Neural crest cell (in vitro differentiated cells): Measurements from ENCODE around the gene PTTG1IP. TPM values are rescaled to one million over a fixed set of nuclear protein-coding genes. Genes with fewer than 3 reads are reported as not detected.

Source experiments
- DNase-seq: peaks from one replicate; pipeline ENCODE4 v3.0.0; 2021; ENCODE audit warnings: low read depth, mixed read lengths, low spot score
- H3K27ac Mint-ChIP-seq: one replicate; pipeline ENCODE4 v1.8.0; 2021; ENCODE audit warnings: mild to moderate bottlenecking, mixed read lengths; ENCODE audit not compliant: unreplicated experiment
- H3K27me3 Mint-ChIP-seq: 2 replicates; pipeline ENCODE4 v1.8.0; 2021; ENCODE audit warnings: low read depth, mild to moderate bottlenecking, mixed read lengths
- H3K36me3 Mint-ChIP-seq: 2 replicates; pipeline ENCODE4 v1.8.0; 2021; ENCODE audit warnings: low read depth, mild to moderate bottlenecking, mixed read lengths
- H3K4me1 Mint-ChIP-seq: 2 replicates; pipeline ENCODE4 v1.8.0; 2021; ENCODE audit warnings: mixed read lengths
- H3K4me3 Mint-ChIP-seq: one replicate; pipeline ENCODE4 v1.8.0; 2021; ENCODE audit warnings: mild to moderate bottlenecking, mixed read lengths
- H3K9me3 Mint-ChIP-seq: 2 replicates; pipeline ENCODE4 v1.8.0; 2021; ENCODE audit warnings: mixed read lengths
- total RNA-seq: library from RNA; stranded (reverse); gene quantifications from 2 replicates; pipeline ENCODE4 v1.2.1, GENCODE V29; 2021
- TF ChIP-seq, protein P1 (sequence below): fragments of 200-600 bp; sonication (generic); conservative IDR thresholded peaks from 2 replicates; pipeline ENCODE4 v1.5.0; 2021; ENCODE audit warnings: antibody characterized with exemption, mild to moderate bottlenecking

PTTG1IP gene
- total RNA-seq, 1 donor from 2014 or later: 164 TPM

DNA sequence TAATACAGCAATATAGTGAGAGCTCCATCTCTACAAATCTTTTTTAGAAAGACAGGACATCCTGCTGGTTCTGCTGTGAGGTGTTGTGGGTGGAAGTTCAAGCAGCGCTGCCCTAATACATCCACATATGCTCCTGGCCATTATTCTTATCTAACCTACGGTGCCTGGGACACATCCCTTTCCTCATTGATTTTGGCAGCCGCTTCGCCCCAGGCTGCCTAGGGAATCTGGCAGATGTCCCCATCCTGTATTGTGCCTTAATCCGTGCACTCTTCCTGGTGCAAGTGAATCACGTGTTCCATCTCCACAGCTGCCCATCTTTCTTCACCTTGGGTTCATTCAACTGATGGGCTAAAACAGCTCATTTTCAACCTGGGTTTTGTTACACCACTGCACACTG lies 68.7 kb downstream of the PTTG1IP start:
- peak overlapping the region; percentile 89 for H3K4me3 Mint-ChIP-seq
- H3K9me3 Mint-ChIP-seq: no peaks in the 10 kb centered on the region
- H3K27me3 Mint-ChIP-seq: no peaks in the 10 kb centered on the region
- TF ChIP-seq, protein P1, sequence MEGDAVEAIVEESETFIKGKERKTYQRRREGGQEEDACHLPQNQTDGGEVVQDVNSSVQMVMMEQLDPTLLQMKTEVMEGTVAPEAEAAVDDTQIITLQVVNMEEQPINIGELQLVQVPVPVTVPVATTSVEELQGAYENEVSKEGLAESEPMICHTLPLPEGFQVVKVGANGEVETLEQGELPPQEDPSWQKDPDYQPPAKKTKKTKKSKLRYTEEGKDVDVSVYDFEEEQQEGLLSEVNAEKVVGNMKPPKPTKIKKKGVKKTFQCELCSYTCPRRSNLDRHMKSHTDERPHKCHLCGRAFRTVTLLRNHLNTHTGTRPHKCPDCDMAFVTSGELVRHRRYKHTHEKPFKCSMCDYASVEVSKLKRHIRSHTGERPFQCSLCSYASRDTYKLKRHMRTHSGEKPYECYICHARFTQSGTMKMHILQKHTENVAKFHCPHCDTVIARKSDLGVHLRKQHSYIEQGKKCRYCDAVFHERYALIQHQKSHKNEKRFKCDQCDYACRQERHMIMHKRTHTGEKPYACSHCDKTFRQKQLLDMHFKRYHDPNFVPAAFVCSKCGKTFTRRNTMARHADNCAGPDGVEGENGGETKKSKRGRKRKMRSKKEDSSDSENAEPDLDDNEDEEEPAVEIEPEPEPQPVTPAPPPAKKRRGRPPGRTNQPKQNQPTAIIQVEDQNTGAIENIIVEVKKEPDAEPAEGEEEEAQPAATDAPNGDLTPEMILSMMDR: no peak
- H3K36me3 Mint-ChIP-seq: peaks cover 10% of the 10 kb centered on the region
- no peak for DNase-seq
- H3K4me1 Mint-ChIP-seq: peaks cover 24% of the 10 kb centered on the region
- no peak overlapping the region for H3K27ac Mint-ChIP-seq

DNA sequence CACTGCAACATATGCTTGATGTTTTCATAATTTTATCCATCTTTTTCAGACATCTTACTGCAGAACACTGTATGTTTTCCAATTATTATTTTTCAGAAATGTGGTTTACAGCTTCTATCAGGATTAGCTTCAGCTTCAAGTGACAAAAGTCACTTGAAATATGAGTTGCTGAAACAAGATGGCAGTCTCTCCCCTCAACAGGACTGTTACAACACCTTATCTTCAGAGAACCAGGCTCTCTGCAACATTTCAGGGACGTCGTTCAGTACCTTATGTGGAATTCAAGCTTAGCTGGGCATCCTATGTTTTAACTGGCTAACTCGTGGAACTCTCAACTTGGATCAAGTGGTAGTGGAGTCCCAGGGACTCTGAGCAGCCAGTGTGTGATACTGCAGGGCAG lies 69.8 kb downstream of the PTTG1IP start:
- TF ChIP-seq, protein P1: no peak
- peaks cover 28% of the 10 kb centered on the region for H3K4me1 Mint-ChIP-seq
- no peaks in the 10 kb centered on the region for H3K9me3 Mint-ChIP-seq
- no peaks in the 10 kb centered on the region for H3K27me3 Mint-ChIP-seq
- H3K27ac Mint-ChIP-seq: no peak overlapping the region
- peaks cover 9% of the 10 kb centered on the region for H3K36me3 Mint-ChIP-seq
- peak overlapping the region; percentile 89 for H3K4me3 Mint-ChIP-seq
- no peak for DNase-seq

- no peak for DNase-seq
- no peak overlapping the region for H3K27ac Mint-ChIP-seq
These were observed 70.9 kb downstream of the PTTG1IP start for GRCh38 chr21:44802396-44803153.

GRCh38 chr21:44801468-44802395 lies 71.8 kb downstream of the PTTG1IP start, which contains the start of gene UBE2G2:
Gene UBE2G2, minus strand, starts transcription at chr21:44801820. Its CDS starts 72 bp downstream, at chr21:44801748.
- Mint-ChIP-seq H3K4me1 (peaks cover 30% of the 10 kb centered on the region), H3K36me3 (peaks cover 12% of the 10 kb centered on the region), H3K4me3 (peak within 1 kb of the TSS; percentile 98), H3K27me3 (no peaks in the 10 kb centered on the region), H3K27ac (peak within 1 kb of the TSS; percentile 88), H3K9me3 (no peaks in the 10 kb centered on the region)
- TF ChIP-seq, protein P1: no peak
- peak; percentile 81 for DNase-seq

More at GRCh38 chr21:44802396-44803153, 70.9 kb downstream of the PTTG1IP start:
- Mint-ChIP-seq H3K4me3 (peak overlapping the region; percentile 89), H3K4me1 (peaks cover 30% of the 10 kb centered on the region), H3K36me3 (peaks cover 11% of the 10 kb centered on the region), H3K27me3 (no peaks in the 10 kb centered on the region), H3K9me3 (no peaks in the 10 kb centered on the region)
- TF ChIP-seq, protein P1: no peak

- H3K36me3 Mint-ChIP-seq: peaks cover 12% of the 10 kb centered on the region
- no peaks in the 10 kb centered on the region for H3K27me3 Mint-ChIP-seq
- TF ChIP-seq, protein P1: peak; percentile 58
- peak overlapping the region; percentile 79 for H3K27ac Mint-ChIP-seq
- no peak for DNase-seq
- H3K9me3 Mint-ChIP-seq: no peaks in the 10 kb centered on the region
- H3K4me1 Mint-ChIP-seq: peaks cover 30% of the 10 kb centered on the region
- H3K4me3 Mint-ChIP-seq: peak overlapping the region; percentile 98
These were observed 72.5 kb downstream of the PTTG1IP start for GRCh38 chr21:44800971-44801467.
